GM21515 (cell line): Measurements from ENCODE around the gene ARHGEF33.

Experiments
- ATAC-seq: cut with Tn5 transposase; IDR thresholded peaks from one replicate; pipeline ENCODE4 v1.9.1; 2021; ENCODE audit not compliant: unreplicated experiment

The ARHGEF33 gene

GRCh38 chr2:38951766-38952165 is 62.1 kb downstream of the ARHGEF33 start:
- no peak for ATAC-seq

- ATAC-seq: no peak
These were observed 68.3 kb downstream of the ARHGEF33 start for GRCh38 chr2:38957972-38958371.

- no peak for ATAC-seq
These were observed 69.8 kb downstream of the ARHGEF33 start for GRCh38 chr2:38959466-38959865.

- no peak for ATAC-seq
These were observed 70.4 kb downstream of the ARHGEF33 start for GRCh38 chr2:38959938-38960608.

- no peak for ATAC-seq
These were observed 71.1 kb downstream of the ARHGEF33 start for GRCh38 chr2:38960609-38961320.

GRCh38 chr2:38966006-38966405 is 76.3 kb downstream of the ARHGEF33 start:
- ATAC-seq: no peak

- ATAC-seq: no peak
These were observed 77.0 kb downstream of the ARHGEF33 start for GRCh38 chr2:38966678-38967077.

GRCh38 chr2:38968021-38968420 is 78.3 kb downstream of the ARHGEF33 start:
- ATAC-seq: no peak

- no peak for ATAC-seq
These were observed 81.7 kb downstream of the ARHGEF33 start for GRCh38 chr2:38971377-38971776.

GRCh38 chr2:38973266-38973665 is 83.6 kb downstream of the ARHGEF33 start:
- ATAC-seq: no peak

- ATAC-seq: no peak
These were observed 85.4 kb downstream of the ARHGEF33 start for GRCh38 chr2:38975042-38975441.

GRCh38 chr2:38977047-38977446 is 87.4 kb downstream of the ARHGEF33 start:
- no peak for ATAC-seq

GRCh38 chr2:38978296-38978903 is 88.7 kb downstream of the ARHGEF33 start:
- no peak for ATAC-seq

GRCh38 chr2:38978908-38979307 is 89.2 kb downstream of the ARHGEF33 start:
- ATAC-seq: no peak

- ATAC-seq: no peak
These were observed 91.5 kb downstream of the ARHGEF33 start for GRCh38 chr2:38981003-38981669.

- no peak for ATAC-seq
These were observed 92.1 kb downstream of the ARHGEF33 start for GRCh38 chr2:38981670-38982357.

- no peak for ATAC-seq
These were observed 92.8 kb downstream of the ARHGEF33 start for GRCh38 chr2:38982498-38982897.

- ATAC-seq: no peak
These were observed 99.0 kb downstream of the ARHGEF33 start for GRCh38 chr2:38988716-38989115.

- no peak for ATAC-seq
These were observed 102.2 kb downstream of the ARHGEF33 start for GRCh38 chr2:38991899-38992298.

GRCh38 chr2:38997781-38998180 is 108.1 kb downstream of the ARHGEF33 start:
- no peak for ATAC-seq

- no peak for ATAC-seq
These were observed 110.9 kb downstream of the ARHGEF33 start for GRCh38 chr2:39000552-39000951.
